ENCODE measurements around the gene EHBP1. TPM values are rescaled to one million over a fixed set of nuclear protein-coding genes. Genes with fewer than 3 reads are reported as not detected.

Gene EHBP1
- total and polyA plus RNA-seq, 2 donors (not counting 1 experiment from before 2014, with no cell fraction given), result 129 to 191 TPM

- no peak overlapping the region for H2AFZ ChIP-seq (ENCODE audit: low read length)
- DNase-seq (ENCODE audit: low read depth in 2 of 2), result peak in 1 of 2 donors; percentile 39
- TF ChIP-seq EZH2 (IDR thresholded peaks at IDR 0.05; ENCODE audit: low read length, missing control alignments) (no peak), CTCF (conservative IDR thresholded peaks at IDR 0.05 in 1 of 2, IDR thresholded peaks at IDR 0.05 in 1 of 2; ENCODE audit: low read depth in 1 of 2, low read length in 2 of 2) (no peak)
Measured at GRCh38 chr2:62920070-62920469, 214.6 kb downstream of the EHBP1 start.

GRCh38 chr2:62923242-62923641 lies 217.7 kb downstream of the EHBP1 start:
- Histone ChIP-seq H3K4me3 (replicated peaks in 1 of 4; ENCODE audit: control extremely low read depth in 1 of 4, insufficient read depth in 1 of 4, low read depth in 3 of 4, low read length in 4 of 4) (no peak overlapping the region), H3K9me3 (ENCODE audit: control insufficient read depth, insufficient read depth, low read depth, low read length) (no peaks in the 10 kb centered on the region), H3K4me1 (ENCODE audit: control insufficient read depth, extremely low read depth, insufficient read depth, low read length) (no peaks in the 10 kb centered on the region), H3K36me3 (ENCODE audit: control insufficient read depth, insufficient read depth, low read length) (peaks cover 13% of the 10 kb centered on the region), H3K79me2 (ENCODE audit: control insufficient read depth, insufficient read depth, low read length) (no peaks in the 10 kb centered on the region), H3K4me2 (ENCODE audit: extremely low read depth, insufficient read depth, low read length) (no peak overlapping the region), H4K20me1 (ENCODE audit: control insufficient read depth, extremely low read depth, insufficient read depth, low read length) (no peaks in the 10 kb centered on the region), H3K27me3 (ENCODE audit: control insufficient read depth, insufficient read depth, low read length) (no peaks in the 10 kb centered on the region), H3K27ac (ENCODE audit: insufficient read depth, low read length) (no peak overlapping the region), H2AFZ (ENCODE audit: low read length) (no peak overlapping the region), H3K9ac (ENCODE audit: insufficient read depth, low read length) (no peak overlapping the region)
- TF ChIP-seq CTCF (conservative IDR thresholded peaks at IDR 0.05 in 1 of 2, IDR thresholded peaks at IDR 0.05 in 1 of 2; ENCODE audit: low read depth in 1 of 2, low read length in 2 of 2) (no peak), EZH2 (IDR thresholded peaks at IDR 0.05; ENCODE audit: low read length, missing control alignments) (no peak)
- DNase-seq (ENCODE audit: low read depth in 2 of 2), result no peak

More at GRCh38 chr2:62920070-62920469, 214.6 kb downstream of the EHBP1 start:
- H3K79me2 ChIP-seq (ENCODE audit: control insufficient read depth, insufficient read depth, low read length), result no peaks in the 10 kb centered on the region
- H3K4me1 ChIP-seq (ENCODE audit: control insufficient read depth, extremely low read depth, insufficient read depth, low read length), result no peaks in the 10 kb centered on the region
- peaks cover 13% of the 10 kb centered on the region for H3K36me3 ChIP-seq (ENCODE audit: control insufficient read depth, insufficient read depth, low read length)
- no peak overlapping the region for H3K4me3 ChIP-seq (replicated peaks in 1 of 4; ENCODE audit: control extremely low read depth in 1 of 4, insufficient read depth in 1 of 4, low read depth in 3 of 4, low read length in 4 of 4)
- no peak overlapping the region for H3K27ac ChIP-seq (ENCODE audit: insufficient read depth, low read length)
- H3K9me3 ChIP-seq (ENCODE audit: control insufficient read depth, insufficient read depth, low read depth, low read length), result no peaks in the 10 kb centered on the region
- H3K9ac ChIP-seq (ENCODE audit: insufficient read depth, low read length), result no peak overlapping the region
- no peak overlapping the region for H3K4me2 ChIP-seq (ENCODE audit: extremely low read depth, insufficient read depth, low read length)
- H4K20me1 ChIP-seq (ENCODE audit: control insufficient read depth, extremely low read depth, insufficient read depth, low read length), result no peaks in the 10 kb centered on the region
- no peaks in the 10 kb centered on the region for H3K27me3 ChIP-seq (ENCODE audit: control insufficient read depth, insufficient read depth, low read length)

- no peaks in the 10 kb centered on the region for H4K20me1 ChIP-seq (ENCODE audit: control insufficient read depth, extremely low read depth, insufficient read depth, low read length)
- H3K27ac ChIP-seq (ENCODE audit: insufficient read depth, low read length), result no peak overlapping the region
- H3K36me3 ChIP-seq (ENCODE audit: control insufficient read depth, insufficient read depth, low read length), result peaks cover 13% of the 10 kb centered on the region
- TF ChIP-seq EZH2 (IDR thresholded peaks at IDR 0.05; ENCODE audit: low read length, missing control alignments) (no peak), CTCF (conservative IDR thresholded peaks at IDR 0.05 in 1 of 2, IDR thresholded peaks at IDR 0.05 in 1 of 2; ENCODE audit: low read depth in 1 of 2, low read length in 2 of 2) (no peak)
- H2AFZ ChIP-seq (ENCODE audit: low read length), result no peak overlapping the region
- no peaks in the 10 kb centered on the region for H3K9me3 ChIP-seq (ENCODE audit: control insufficient read depth, insufficient read depth, low read depth, low read length)
- H3K27me3 ChIP-seq (ENCODE audit: control insufficient read depth, insufficient read depth, low read length), result no peaks in the 10 kb centered on the region
- no peak overlapping the region for H3K4me3 ChIP-seq (replicated peaks in 1 of 4; ENCODE audit: control extremely low read depth in 1 of 4, insufficient read depth in 1 of 4, low read depth in 3 of 4, low read length in 4 of 4)
- no peaks in the 10 kb centered on the region for H3K79me2 ChIP-seq (ENCODE audit: control insufficient read depth, insufficient read depth, low read length)
- no peak for DNase-seq (ENCODE audit: low read depth in 2 of 2)
- H3K4me2 ChIP-seq (ENCODE audit: extremely low read depth, insufficient read depth, low read length), result no peak overlapping the region
- H3K4me1 ChIP-seq (ENCODE audit: control insufficient read depth, extremely low read depth, insufficient read depth, low read length), result no peaks in the 10 kb centered on the region
- H3K9ac ChIP-seq (ENCODE audit: insufficient read depth, low read length), result no peak overlapping the region
Measured at GRCh38 chr2:62923881-62924280, 218.4 kb downstream of the EHBP1 start.

Measured in fibroblast of lung (primary cell).